Measurements from ENCODE around the gene BEND6.
A peak's percentile ranks its signal among the peaks of the same experiment; 100 is the strongest.
"Not testable (repeated sequence)": the region's sequence is repeated elsewhere in the genome, so short reads cannot be mapped to it uniquely, and the experiment has no call there.

Gene BEND6

DNA sequence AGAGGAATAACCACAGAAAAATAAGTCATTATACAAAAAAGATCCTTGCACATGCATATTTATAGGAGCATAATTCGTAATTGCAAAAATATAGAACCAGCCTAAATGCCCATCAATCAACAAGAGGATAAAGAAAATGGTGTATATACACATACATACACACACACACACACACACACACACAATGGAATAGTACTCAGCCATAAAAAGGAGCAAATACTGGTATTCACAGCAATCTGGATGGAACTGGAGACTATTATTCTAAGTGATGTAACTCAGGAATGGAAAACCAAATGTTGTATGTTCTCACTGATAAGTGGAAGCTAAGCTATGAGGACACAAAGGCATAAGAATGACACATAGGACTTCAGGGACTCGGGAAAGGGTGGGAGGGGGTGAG is 89.7 kb downstream of the BEND6 start:
- H3K36me3 ChIP-seq (replicated peaks; ENCODE audit: low read depth, low read length), result peaks cover 15% of the 10 kb centered on the region
- H4K20me1 ChIP-seq (ENCODE audit: insufficient read depth, low read length), result no peaks in the 10 kb centered on the region
- peaks cover 18% of the 10 kb centered on the region for H3K79me2 ChIP-seq (ENCODE audit: low read length)
- H3K9me3 ChIP-seq (ENCODE audit: insufficient read depth, low read length), result no peaks in the 10 kb centered on the region
- H3K27me3 ChIP-seq (ENCODE audit: low read depth, low read length), result no peaks in the 10 kb centered on the region
- peaks cover 11% of the 10 kb centered on the region for H3K4me1 ChIP-seq (ENCODE audit: low read length)
- no peak overlapping the region for H3K9ac ChIP-seq (ENCODE audit: low read length)
- H2AFZ ChIP-seq (ENCODE audit: low read depth, low read length), result no peak overlapping the region
- no peak for TF ChIP-seq EZH2phosphoT487 (IDR thresholded peaks at IDR 0.05; ENCODE audit: low read depth)
- TF ChIP-seq, protein P1, sequence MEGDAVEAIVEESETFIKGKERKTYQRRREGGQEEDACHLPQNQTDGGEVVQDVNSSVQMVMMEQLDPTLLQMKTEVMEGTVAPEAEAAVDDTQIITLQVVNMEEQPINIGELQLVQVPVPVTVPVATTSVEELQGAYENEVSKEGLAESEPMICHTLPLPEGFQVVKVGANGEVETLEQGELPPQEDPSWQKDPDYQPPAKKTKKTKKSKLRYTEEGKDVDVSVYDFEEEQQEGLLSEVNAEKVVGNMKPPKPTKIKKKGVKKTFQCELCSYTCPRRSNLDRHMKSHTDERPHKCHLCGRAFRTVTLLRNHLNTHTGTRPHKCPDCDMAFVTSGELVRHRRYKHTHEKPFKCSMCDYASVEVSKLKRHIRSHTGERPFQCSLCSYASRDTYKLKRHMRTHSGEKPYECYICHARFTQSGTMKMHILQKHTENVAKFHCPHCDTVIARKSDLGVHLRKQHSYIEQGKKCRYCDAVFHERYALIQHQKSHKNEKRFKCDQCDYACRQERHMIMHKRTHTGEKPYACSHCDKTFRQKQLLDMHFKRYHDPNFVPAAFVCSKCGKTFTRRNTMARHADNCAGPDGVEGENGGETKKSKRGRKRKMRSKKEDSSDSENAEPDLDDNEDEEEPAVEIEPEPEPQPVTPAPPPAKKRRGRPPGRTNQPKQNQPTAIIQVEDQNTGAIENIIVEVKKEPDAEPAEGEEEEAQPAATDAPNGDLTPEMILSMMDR (IDR thresholded peaks at IDR 0.05; ENCODE audit: low read depth, low read length), result no peak
- no peak overlapping the region for H3K4me3 ChIP-seq (ENCODE audit: low read length)
- no peak overlapping the region for H3K4me2 ChIP-seq (ENCODE audit: low read length)
- H3K27ac ChIP-seq (ENCODE audit: low read length), result no peak overlapping the region

DNA sequence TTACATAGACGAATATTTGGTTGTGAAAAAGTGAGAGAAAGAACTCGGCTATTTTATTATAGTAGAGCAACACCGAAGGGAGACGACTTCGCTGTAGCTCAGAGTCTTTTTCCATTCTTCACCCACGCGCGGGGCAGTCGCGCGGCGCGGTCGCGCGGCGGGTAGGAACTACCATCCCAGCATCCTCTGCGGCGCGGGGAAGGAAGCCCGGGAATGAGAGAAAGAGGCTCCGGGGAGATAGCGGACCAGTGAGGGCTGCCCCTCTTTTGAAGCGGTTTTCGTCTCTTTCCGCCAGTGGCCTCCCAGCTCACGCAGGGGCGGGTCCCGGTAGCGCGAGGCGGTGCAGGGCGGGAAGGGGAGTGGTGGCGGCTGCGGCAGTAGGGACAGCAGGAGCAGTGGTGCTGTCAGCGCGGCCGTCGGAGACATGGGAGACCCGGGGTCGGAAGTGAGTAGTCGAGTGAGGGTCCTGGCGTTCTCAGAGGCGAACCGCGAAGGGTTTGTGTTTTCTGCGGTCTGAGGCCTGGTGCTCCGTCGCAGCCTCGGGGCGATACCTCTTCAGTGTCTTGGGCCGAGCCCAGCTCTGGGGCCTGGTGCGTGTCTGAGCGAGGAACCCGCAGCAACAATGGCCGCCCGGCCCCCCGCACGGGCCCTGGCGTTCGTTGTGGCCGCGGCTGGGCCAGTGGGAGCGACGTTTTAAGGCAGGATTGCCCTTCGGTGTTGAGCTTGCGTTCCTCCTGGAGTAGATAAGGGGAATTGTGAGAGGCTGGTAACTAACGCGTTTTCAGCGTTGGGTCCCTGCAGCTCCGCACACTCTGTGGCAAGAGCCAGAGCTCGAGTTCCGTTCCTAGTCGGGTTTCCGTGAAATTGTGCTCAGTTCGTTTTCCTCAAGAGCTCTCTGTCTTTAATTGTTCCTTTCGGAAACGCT is 91.7 kb downstream of the BEND6 start, which contains the start of gene KIAA1586:
TSS of gene KIAA1586 (plus strand) at position 362 of the 925 bp plus-strand sequence. CDS start at position 425, 63 bp downstream.
- Histone ChIP-seq H3K4me2 (ENCODE audit: low read length) (peak within 1 kb of the TSS; percentile 65), H2AFZ (ENCODE audit: low read depth, low read length) (peak within 1 kb of the TSS; percentile 94)

DNA sequence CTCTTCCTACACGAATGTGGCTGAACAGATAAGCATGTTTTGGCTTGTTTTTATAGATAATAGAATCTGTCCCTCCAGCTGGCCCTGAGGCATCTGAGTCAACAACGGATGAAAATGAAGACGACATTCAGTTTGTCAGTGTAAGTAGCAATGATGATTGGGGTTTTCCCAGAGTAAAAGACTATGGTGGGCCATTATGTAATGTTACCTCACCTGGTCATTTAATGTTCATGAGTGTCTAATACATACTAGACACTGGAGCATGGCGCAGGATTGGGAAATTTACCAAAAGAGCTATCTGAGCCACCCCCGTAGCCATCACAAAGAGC is 92.3 kb downstream of the BEND6 start:
- H3K4me3 ChIP-seq (ENCODE audit: low read length); H4K20me1 ChIP-seq (ENCODE audit: insufficient read depth, low read length); H3K27ac ChIP-seq (ENCODE audit: low read length); H3K4me2 ChIP-seq (ENCODE audit: low read length); H2AFZ ChIP-seq (ENCODE audit: low read depth, low read length); H3K9me3 ChIP-seq (ENCODE audit: insufficient read depth, low read length); H3K27me3 ChIP-seq (ENCODE audit: low read depth, low read length); H3K9ac ChIP-seq (ENCODE audit: low read length): not testable (repeated sequence)
- peaks cover 36% of the 10 kb centered on the region for H3K36me3 ChIP-seq (replicated peaks; ENCODE audit: low read depth, low read length)
- H3K79me2 ChIP-seq (ENCODE audit: low read length), result peaks cover 35% of the 10 kb centered on the region
- peaks cover 11% of the 10 kb centered on the region for H3K4me1 ChIP-seq (ENCODE audit: low read length)

More for the DNA sequence above, 91.7 kb downstream of the BEND6 start, which contains the start of gene KIAA1586:
- not testable (repeated sequence) for H3K27me3 ChIP-seq (ENCODE audit: low read depth, low read length); H4K20me1 ChIP-seq (ENCODE audit: insufficient read depth, low read length); H3K9me3 ChIP-seq (ENCODE audit: insufficient read depth, low read length)
- Histone ChIP-seq H3K36me3 (replicated peaks; ENCODE audit: low read depth, low read length) (peaks cover 33% of the 10 kb centered on the region), H3K27ac (ENCODE audit: low read length) (peak within 1 kb of the TSS; percentile 46), H3K4me1 (ENCODE audit: low read length) (peaks cover 11% of the 10 kb centered on the region), H3K4me3 (ENCODE audit: low read length) (peak within 1 kb of the TSS; percentile 88), H3K9ac (ENCODE audit: low read length) (peak within 1 kb of the TSS; percentile 69), H3K79me2 (ENCODE audit: low read length) (peaks cover 34% of the 10 kb centered on the region)

DNA sequence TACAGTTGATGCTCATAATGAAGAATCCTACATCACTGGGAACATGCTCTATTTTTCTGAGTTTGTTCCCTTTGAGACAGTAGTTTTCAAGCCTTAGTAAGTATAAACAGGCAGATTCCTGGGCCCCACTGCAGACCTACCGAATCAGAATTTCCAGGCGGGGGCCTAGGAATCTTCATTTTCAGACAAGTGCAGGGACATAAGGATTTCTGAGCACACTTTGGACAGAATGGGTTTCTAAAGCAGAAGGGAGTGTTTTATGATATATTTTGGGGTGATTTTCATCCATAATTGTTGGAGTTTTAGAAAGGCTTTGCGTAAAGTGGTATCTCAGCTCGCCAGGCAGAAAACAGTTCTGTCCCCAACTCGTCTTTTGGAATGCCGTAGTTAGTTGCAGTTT is 93.0 kb downstream of the BEND6 start:
- Histone ChIP-seq H3K4me3 (ENCODE audit: low read length) (peak overlapping the region; percentile 49), H3K36me3 (replicated peaks; ENCODE audit: low read depth, low read length) (peaks cover 40% of the 10 kb centered on the region), H3K9ac (ENCODE audit: low read length) (peak overlapping the region; percentile 9; the same call in 1 of the 2 replicates), H3K79me2 (ENCODE audit: low read length) (peaks cover 35% of the 10 kb centered on the region), H3K4me2 (ENCODE audit: low read length) (peak overlapping the region; percentile 43), H3K4me1 (ENCODE audit: low read length) (peaks cover 11% of the 10 kb centered on the region)
- not testable (repeated sequence) for H2AFZ ChIP-seq (ENCODE audit: low read depth, low read length); H3K27me3 ChIP-seq (ENCODE audit: low read depth, low read length); H4K20me1 ChIP-seq (ENCODE audit: insufficient read depth, low read length); H3K27ac ChIP-seq (ENCODE audit: low read length); H3K9me3 ChIP-seq (ENCODE audit: insufficient read depth, low read length)

DNA sequence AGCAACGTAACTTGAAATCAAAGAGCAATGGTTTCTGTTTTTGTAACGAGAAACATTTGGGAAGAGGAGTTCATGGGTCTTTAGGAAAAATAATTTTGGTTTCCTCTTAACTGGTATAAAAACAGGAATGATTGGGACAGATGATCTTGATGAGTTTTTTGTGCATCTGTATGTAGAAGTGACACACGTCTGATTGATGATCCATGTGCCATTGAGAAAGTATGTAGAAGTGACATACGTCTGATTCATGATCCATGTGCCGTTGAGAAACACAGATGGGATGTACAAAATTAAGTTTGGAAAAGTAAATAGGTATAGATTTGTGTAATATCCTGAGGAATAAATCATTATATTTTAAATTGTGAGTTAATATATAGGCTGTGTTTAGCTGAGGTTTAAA is 93.7 kb downstream of the BEND6 start:
- no peaks in the 10 kb centered on the region for H3K27me3 ChIP-seq (ENCODE audit: low read depth, low read length)
- H3K79me2 ChIP-seq (ENCODE audit: low read length), result peaks cover 35% of the 10 kb centered on the region
- peaks cover 47% of the 10 kb centered on the region for H3K36me3 ChIP-seq (replicated peaks; ENCODE audit: low read depth, low read length)
- H3K4me1 ChIP-seq (ENCODE audit: low read length), result peaks cover 11% of the 10 kb centered on the region
- H2AFZ ChIP-seq (ENCODE audit: low read depth, low read length), result no peak overlapping the region
- H3K4me2 ChIP-seq (ENCODE audit: low read length), result peak overlapping the region; percentile 43; the same call in 1 of the 2 replicates
- no peaks in the 10 kb centered on the region for H4K20me1 ChIP-seq (ENCODE audit: insufficient read depth, low read length)
- no peak overlapping the region for H3K27ac ChIP-seq (ENCODE audit: low read length)
- no peak for TF ChIP-seq EZH2phosphoT487 (IDR thresholded peaks at IDR 0.05; ENCODE audit: low read depth)
- TF ChIP-seq, protein P1 (IDR thresholded peaks at IDR 0.05; ENCODE audit: low read depth, low read length), result no peak
- H3K9me3 ChIP-seq (ENCODE audit: insufficient read depth, low read length), result no peaks in the 10 kb centered on the region
- no peak overlapping the region for H3K9ac ChIP-seq (ENCODE audit: low read length)
- 0 out of 2 replicates have a peak overlapping the region, but pooled peaks have one; percentile 49 for H3K4me3 ChIP-seq (ENCODE audit: low read length)
